ENCODE measurements around the gene UBE2QL1. TPM values are rescaled to one million over a fixed set of nuclear protein-coding genes. Genes with fewer than 3 reads are reported as not detected.

The UBE2QL1 gene
- polyA plus RNA-seq, 3 donors, result 0.47 to 0.90 (median 0.54) TPM

DNA sequence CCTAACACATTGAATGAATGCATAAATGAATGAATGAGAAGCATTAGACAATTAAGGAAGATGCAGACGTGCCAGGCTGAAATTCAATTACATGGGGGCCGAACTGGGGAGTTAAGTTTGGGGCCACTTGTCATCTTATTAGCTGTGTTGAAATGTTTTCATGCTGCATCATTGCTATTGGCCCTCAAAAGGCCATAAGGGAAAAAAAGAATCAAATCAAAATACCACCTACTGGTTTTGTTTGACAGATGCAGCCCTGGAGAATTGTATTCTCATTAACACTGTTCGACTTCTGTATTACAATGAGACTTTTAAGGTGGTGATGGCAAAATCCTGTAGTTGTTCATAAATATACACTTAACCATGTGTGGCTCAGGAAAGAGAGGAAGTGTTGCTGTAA lies 38.4 kb downstream of the UBE2QL1 start:
- H3K27ac ChIP-seq (ENCODE audit: low read depth, low read length), result no peak overlapping the region
- WGBS, 3 donors, result 46 to 49% (median 47%) methylated on average over 3 of the region's 3 CpGs

DNA sequence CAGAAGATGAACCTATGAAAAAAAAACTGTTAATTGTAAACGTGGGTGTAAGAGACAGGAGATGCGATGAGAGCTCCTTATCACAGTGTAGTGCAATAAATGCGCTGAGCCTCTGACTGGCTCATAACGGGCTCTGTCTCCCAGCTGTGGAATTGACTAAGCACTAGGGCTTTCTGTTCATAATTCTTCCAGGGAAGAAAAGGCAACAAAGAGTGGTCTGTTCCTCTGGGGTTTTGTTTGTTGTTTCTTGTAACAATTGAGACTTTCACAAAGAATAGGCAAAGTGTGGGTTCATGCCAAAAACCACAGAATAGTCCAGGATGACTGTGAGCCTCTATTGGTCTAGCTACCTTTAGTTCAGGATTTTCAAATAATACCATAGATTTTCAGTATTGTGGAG lies 39.4 kb downstream of the UBE2QL1 start:
- no peak overlapping the region for H3K27ac ChIP-seq (ENCODE audit: low read depth, low read length)
- WGBS, 3 donors, result 13 to 47% (median 38%) methylated on average over 4 of the region's 4 CpGs

DNA sequence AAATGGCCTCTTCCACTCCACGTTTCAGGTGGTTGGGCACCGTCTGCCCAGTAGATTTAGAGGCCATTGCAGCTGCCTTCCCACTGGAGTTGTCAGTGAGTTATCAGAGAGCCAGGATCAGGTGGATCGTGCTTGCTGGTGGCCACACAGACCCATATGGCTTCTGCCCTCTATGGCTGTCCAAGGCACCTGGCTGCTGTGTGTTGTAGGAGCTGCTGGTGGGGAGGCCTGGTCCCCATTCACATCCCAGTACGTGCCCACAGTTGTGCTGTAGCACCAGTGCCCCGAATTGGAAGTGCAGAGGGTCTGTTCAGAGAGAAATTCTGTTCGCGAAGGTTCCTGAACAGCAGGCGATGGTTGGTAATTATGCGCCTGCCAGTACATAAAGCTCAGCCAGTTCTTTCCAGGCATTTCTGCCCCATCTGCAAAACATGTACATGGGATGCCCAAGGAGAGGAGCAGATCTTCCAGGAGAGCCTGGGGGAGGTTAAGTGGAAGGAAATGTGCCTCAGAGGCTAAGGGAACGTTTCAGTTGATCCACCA lies 41.1 kb downstream of the UBE2QL1 start:
- 74 to 87% (median 79%) methylated on average over 10 of the region's 10 CpGs for WGBS, 3 donors
- H3K27ac ChIP-seq (ENCODE audit: low read depth, low read length), result no peak overlapping the region

DNA sequence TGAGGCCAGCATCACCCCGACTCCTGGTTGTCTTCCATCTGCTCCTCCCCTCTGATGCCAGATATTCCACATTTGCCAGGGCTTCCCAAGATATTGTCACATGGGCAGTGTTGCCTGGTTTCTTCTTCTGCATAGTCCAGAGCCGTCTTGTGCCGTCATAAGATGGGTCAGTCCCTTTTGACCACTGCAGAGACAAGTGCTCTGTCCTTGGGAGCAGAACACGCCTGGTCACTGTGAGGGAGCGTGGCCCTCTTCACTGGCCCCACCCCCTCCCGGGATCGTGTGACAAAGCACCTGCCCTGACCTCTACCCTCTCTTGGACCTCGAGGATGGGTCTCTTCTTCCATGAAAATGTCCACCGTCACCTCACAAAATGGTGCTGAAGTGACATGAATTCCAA lies 41.6 kb downstream of the UBE2QL1 start:
- WGBS, 3 donors, result 65 to 83% (median 78%) methylated on average over 9 of the region's 9 CpGs
- no peak overlapping the region for H3K27ac ChIP-seq (ENCODE audit: low read depth, low read length)

DNA sequence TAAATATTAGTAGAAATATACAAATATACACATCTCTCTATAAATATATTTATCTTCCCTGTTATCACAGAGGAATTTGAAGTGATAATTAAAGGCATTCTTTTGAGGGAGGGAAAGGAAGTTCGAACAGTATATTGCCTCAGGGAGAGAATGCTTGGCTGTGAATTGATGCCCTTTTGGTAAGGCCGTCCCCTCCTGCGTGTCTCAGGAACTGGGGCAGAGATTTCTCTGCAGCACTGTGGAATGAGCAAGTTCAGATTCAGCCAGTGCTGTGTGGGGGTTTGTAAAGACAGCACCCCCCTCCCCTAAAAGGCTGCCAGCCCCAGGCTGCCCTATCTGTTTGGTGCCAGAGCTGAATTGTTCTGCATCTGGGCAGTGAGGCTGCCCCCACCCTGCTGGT lies 42.0 kb downstream of the UBE2QL1 start:
- 28 to 50% (median 43%) methylated on average over 3 of the region's 3 CpGs for WGBS, 3 donors

DNA sequence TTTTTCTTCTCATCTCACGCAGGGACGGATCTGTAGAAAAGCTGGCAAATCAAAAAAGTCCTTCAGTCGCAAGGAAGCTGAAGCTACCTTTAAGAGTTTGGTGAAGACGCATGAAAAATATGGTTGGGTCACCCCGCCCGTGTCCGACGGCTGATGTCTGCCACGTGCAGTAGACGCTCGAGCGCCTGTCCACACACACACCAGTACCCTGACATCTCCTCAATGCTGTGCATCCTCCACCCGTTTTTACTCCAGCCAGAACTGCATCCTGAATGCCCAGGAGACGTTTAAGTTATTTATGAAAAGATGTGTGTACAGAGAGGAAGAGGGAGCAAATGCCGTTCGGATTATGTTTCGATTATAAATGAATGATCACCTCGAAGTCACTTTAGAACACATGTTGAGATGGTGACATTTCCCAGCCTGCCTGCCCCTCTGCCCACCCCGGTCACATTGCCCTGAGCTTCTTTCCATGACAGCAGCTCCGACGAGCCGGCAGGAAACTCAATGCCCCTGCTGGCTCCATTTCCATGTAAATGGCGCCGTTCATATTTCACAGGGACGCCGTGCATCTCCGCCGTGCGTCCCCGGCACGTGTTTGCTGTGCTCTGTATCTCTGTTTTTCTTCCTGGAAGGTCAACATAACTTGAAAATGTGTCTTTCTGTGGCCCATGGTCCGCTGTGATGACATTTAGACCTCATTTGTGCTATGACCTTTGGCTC lies 42.7 kb downstream of the UBE2QL1 start:
- no peak overlapping the region for H3K27ac ChIP-seq (ENCODE audit: low read depth, low read length)
- 71 to 81% (median 78%) methylated on average over 32 of the region's 32 CpGs for WGBS, 3 donors

More for the DNA sequence above, 42.0 kb downstream of the UBE2QL1 start:
- H3K27ac ChIP-seq (ENCODE audit: low read depth, low read length), result no peak overlapping the region

DNA sequence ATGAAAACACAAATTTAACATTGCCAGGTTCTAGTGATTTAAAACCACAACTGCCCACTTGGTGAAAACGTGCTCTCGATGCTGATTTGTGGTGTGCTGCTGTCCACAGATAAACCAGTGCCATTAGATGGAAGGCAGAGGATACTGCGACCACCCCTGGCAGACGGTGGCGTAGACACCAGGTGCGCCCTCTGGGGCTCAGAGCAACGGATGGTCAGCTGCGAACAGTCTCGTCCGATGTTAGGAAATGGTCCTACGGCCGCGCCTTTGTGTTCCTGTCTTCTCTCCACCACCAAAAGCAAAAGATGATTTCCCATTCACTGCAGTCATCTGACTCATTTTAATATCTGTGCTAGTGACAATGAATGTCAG lies 43.2 kb downstream of the UBE2QL1 start:
- 88 to 89% (median 88%) methylated on average over 13 of the region's 13 CpGs for WGBS, 3 donors
- H3K27ac ChIP-seq (ENCODE audit: low read depth, low read length), result no peak overlapping the region

DNA sequence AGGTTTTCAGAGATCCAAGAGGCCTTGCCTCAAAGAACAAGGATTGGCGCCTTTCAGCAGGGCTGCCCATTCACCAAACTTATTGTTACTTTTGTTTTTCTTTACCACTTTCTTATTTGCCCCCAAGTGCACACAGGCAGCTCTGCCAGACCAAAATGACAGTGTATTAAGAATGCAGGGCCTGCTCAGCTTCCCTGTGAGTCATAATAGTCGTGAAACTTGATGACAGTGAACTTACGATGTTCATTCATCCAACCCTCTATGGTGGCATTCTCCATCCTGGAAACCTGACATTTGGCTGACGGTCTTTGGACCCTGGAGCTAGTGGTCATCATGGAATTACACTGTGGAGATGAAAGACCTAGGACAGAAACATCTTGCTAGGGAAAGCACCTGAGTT lies 44.3 kb downstream of the UBE2QL1 start:
- WGBS, 3 donors, result 83 to 90% (median 85%) methylated on average over 4 of the region's 4 CpGs
- H3K27ac ChIP-seq (ENCODE audit: low read depth, low read length), result no peak overlapping the region

DNA sequence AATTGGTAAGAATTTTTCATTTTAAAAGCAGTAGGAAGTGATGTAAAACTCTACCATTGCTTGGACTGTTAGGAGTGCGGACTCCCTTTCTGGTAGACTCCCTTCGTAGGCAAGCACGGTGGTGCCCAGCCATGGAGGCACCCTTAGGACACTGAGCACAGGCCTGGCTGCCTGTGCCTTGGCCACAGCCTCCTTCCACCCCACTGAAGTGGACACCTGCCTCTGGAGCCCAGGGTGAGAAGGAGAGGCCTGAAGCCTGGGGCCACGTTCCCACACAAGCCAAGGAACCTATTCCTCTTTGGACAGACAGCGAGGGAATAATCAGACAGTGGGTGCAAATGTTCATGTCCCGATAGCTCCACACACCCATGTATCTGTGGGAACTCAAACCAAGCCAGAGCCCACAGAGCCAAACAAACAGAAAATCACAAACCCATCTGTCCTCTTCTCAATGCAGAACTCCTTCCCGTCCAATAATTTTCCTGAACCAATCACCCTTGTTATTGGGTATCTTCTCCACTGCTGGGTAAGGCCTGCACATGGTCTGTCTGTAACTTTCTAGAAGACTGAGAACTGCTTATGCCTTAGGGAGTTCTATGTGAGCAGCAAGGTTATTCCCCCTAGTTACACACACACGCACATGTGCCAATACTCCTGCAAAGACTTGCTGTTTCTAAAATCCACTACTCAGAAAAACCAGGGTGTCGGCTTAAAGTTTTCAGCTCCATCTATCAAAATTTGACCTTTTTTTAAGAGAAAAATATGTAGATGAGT lies 45.2 kb downstream of the UBE2QL1 start:
- 92 to 94% (median 92%) methylated on average over 9 of the region's 9 CpGs for WGBS, 3 donors
- H3K27ac ChIP-seq (ENCODE audit: low read depth, low read length), result no peak overlapping the region

DNA sequence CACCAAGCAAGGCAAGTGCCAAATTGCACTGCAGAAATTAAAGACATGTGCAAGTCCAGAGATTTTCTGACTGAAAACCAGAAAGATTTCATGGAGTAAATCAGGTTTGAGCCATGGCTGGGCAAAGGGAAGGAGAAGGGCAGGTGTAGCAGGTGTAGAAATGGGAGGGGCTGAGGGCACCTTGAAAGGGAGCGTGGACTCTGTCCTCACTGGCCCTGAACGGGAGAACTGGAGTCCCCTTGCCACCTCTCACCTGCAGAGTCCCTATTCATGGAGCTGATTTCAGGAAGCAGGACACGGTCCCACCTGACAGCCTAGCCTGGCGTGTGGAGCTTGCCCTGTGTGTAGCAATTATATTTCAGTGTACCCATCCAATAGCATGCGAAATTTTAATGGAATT lies 46.3 kb downstream of the UBE2QL1 start:
- H3K27ac ChIP-seq (ENCODE audit: low read depth, low read length), result no peak overlapping the region
- 50 to 82% (median 82%) methylated on average over 5 of the region's 5 CpGs for WGBS, 3 donors

DNA sequence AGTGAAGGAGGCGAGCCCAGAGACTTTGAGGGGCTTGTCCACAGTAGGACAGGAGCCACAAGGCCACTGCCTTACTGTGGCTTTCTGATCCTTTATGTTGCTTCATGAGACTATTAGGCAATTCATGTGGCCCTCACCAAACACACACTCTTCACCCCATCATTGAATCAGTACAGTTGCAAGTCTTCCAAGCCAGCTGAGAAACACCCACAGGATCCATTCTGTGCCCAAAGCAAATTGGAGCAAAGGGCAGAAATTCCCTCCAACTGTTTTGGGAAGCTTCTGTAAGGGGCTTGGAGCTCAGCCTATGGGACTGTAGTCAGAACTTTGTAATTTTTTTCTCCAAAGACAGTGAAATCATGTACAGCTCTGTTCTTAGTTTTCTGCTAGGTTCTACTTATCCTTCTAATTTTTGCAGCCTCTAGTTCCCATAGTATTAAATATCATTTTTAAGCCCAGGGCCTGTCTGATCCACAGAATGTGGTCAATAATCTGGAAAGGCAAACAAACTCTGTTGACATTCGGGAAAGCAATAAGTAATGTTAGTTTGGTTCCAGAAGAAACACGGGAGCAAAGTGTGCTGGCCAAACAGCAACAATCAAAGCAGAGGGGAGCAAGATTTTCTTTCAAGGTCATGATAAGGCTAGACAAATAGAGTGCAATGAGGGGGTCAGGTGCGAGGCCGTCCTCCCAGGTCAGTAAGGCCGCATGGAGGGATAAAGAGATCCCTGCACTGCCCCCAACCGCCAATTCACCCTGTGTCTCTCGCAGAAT lies 47.0 kb downstream of the UBE2QL1 start:
- 38 to 77% (median 75%) methylated on average over 8 of the region's 8 CpGs for WGBS, 3 donors
- H3K27ac ChIP-seq (ENCODE audit: low read depth, low read length), result no peak overlapping the region

DNA sequence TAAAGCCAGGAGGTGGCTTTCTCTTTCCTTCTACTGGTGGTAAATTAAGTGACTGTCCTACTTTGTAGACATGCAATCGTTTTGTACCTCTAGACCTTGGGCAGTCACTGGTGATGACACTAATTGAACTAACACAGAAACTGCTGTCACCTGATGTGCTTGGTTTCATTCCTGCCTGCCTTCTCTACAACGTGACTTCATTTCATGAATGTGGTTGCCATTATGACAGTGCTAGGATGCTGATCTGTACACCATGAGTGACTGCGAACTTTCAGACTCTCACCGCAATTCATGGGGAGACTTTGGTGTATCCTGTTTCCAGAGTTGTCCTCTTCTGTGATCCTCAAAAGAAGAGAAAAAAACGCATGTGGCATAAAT lies 47.5 kb downstream of the UBE2QL1 start:
- 66 to 77% (median 71%) methylated on average over 5 of the region's 5 CpGs for WGBS, 3 donors
- no peak overlapping the region for H3K27ac ChIP-seq (ENCODE audit: low read depth, low read length)

DNA sequence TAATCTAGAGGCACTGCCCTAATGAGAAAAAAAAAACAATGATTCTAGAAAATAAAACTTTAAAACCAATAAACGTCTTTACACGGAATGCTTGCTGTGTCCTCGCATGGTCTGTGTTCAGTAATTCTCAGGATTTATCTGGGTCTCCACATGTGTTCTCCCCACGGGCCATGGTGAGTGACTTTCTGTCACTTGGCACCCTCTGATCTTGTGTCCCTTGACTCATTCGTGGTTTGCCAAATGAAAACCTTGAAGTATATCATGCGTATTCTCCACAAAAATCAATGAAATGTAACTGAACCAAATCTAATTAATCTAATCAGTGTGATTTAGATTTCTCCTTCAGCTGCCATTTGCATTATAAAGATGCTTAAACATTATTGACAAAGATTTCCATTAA lies 48.0 kb downstream of the UBE2QL1 start:
- WGBS, 3 donors, result 55 to 87% (median 83%) methylated on average over 6 of the region's 6 CpGs

DNA sequence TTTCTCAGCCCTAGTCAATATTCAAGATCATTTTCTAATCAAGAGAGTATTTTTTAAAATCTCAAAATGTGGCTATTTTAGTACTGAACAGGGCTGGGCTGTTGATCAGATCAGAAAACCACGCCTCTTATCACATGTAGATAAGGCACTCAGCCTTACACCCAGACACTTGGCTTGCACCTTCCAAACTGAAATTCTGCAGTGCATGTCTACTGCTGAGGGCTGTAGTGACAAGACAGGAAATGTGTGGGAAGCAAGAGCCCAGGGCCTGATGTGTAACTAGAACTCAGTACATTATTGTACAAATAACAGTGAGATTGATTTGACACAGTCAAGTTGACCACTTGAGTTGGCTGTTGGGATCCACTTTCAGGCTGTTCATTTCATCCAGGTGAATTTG lies 48.6 kb downstream of the UBE2QL1 start:
- no peak overlapping the region for H3K27ac ChIP-seq (ENCODE audit: low read depth, low read length)
- WGBS, 3 donors, result 35 to 73% (median 73%) methylated on average over 1 of the region's 1 CpG

More for the DNA sequence above, 48.0 kb downstream of the UBE2QL1 start:
- H3K27ac ChIP-seq (ENCODE audit: low read depth, low read length), result no peak overlapping the region

DNA sequence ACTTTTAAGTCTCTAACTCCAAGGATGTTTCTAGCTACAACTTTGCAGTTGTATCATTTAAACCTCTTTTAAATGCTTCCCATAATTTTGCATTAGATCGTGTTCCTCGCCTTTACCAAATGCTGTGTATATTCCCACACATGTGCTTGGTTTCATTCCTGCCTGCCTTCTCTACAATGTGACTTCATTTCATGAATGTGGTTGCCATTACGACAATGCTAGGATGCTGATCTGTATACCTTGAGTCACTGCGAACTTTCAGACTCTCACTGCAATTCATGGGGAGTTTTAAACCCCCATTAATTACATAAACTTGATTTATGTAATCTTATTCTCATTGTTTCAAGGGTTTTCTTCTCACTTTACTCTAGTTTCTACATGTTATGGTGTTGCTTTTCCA lies 50.3 kb downstream of the UBE2QL1 start:
- WGBS, 3 donors, result 74 to 86% (median 83%) methylated on average over 4 of the region's 4 CpGs
- H3K27ac ChIP-seq (ENCODE audit: low read depth, low read length), result no peak overlapping the region

DNA sequence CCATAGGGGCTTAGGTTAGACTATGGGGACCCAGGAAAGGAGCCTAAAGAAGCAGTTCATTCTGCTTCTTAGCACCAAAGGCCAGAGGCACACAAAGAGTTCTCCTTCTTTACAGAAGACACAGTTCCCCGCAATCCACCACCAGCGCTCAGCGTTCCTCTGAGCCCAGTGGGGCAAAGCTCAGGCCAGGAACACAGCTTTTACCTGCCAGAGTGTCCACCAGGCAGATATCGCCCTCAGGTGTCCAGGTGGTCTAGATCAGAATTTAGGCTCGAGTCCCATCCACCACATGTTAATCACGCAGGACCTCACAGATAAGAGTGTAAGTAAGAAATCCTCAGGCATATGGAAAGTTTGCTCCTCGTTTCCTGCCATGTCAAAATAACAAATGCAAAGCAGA lies 53.0 kb downstream of the UBE2QL1 start:
- no peak overlapping the region for H3K27ac ChIP-seq (ENCODE audit: low read depth, low read length)
- 72 to 80% (median 73%) methylated on average over 7 of the region's 7 CpGs for WGBS, 3 donors

DNA sequence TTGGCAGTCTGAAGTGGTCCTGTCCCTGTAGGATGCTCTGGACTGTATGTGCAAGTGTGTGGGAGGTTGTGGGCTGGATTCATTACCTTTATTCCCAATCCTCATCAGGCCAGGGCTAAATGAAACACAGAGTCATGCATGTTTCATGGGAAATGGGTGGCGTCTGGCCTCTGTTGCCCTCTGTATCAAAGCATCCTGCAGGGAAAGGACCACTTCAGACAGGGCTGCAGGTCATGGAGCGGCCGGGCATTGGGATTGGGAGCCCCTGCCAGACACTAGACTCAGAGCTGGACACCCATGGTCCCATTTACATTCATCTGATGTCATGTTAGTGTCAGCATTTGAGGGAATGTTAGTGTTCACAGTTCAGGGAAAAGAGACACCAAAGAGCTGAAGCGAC lies 53.8 kb downstream of the UBE2QL1 start:
- WGBS, 3 donors, result 79 to 83% (median 80%) methylated on average over 4 of the region's 4 CpGs
- H3K27ac ChIP-seq (ENCODE audit: low read depth, low read length), result no peak overlapping the region

DNA sequence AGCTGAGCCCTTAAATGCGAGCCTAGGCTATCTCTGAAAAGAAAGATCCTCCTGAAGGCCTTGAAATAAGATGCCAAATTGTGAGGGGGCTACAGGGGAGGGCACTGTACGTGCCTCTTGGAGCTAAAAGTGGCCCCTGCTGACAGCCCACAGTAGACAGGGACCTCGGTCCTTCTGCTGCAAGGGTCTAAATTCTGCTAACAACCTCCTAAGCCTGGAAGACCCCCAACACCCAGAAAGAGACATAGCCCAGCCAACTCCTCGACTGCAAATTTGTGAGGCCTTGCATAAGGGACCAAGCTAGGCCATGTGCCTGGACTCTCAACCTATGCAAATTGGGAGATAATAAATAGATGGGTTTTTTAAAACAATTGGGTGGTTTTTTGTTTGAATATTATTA lies 54.7 kb downstream of the UBE2QL1 start:
- 77 to 81% (median 81%) methylated on average over 4 of the region's 4 CpGs for WGBS, 3 donors
- H3K27ac ChIP-seq (ENCODE audit: low read depth, low read length), result no peak overlapping the region
